Measurements from ENCODE around the gene MPLKIP.
A peak's percentile ranks its signal among the peaks of the same experiment; 100 is the strongest.
"Not testable (repeated sequence)": the region's sequence is repeated elsewhere in the genome, so short reads cannot be mapped to it uniquely, and the experiment has no call there.

MPLKIP gene

DNA sequence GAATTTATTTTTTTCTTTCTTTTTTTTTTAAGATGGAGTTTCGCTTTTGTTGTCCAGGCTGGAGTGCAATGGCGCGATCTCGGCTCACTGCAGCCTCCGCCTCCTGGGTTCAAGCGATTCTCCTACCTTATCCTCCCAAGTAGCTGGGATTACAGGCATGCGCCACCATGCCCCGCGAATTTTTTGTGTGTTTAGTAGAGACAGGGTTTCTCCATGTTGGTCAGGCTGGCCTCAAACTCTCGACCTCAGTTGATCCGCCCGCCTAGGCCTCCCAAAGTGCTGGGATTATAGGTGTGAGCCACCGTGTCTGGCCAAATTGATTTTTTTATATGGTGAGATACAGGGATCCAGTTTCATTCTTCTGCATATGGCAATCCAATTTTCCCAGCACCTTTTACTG lies 5.5 kb upstream of the MPLKIP start:
- not testable (repeated sequence) for H3K4me1 ChIP-seq (ENCODE audit: insufficient read depth, low read length); H3K36me3 ChIP-seq (ENCODE audit: insufficient read depth, low read length); H3K9ac ChIP-seq (ENCODE audit: low read depth, low read length); H4K20me1 ChIP-seq (ENCODE audit: insufficient read depth, low read length); H3K9me3 ChIP-seq (ENCODE audit: insufficient read depth, low read length, severe bottlenecking); H3K4me2 ChIP-seq (ENCODE audit: insufficient read depth, low read length); H2AFZ ChIP-seq (ENCODE audit: low read depth, low read length); H3K79me2 ChIP-seq (ENCODE audit: insufficient read depth, low read length); H3K4me3 ChIP-seq (ENCODE audit: low read depth in 1 of 2, low read length in 2 of 2); ATAC-seq (ENCODE audit: insufficient read depth, low read depth); H3K27ac ChIP-seq (ENCODE audit: low read length); DNase-seq; H3K27me3 ChIP-seq (ENCODE audit: insufficient read depth, low read length, poor library complexity)

DNA sequence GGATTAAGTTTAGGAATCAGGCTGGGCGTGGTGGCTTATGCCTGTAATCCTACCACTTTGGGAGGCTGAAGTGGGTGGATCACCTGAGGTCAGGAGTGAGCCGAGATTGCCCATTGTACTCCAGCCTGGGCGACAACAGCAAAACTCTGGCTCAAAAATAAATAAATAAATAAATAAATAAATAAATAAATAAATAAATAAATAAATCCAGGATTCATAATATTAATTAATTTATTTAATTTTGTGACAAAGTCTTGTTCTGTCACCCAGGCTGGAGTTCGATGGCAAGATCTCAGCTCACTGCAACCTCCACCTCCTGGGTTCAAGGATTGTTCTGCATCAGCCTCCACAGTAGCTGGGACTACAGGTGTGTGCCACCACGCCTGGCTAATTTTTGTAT lies 4.6 kb upstream of the MPLKIP start:
- Histone ChIP-seq H3K4me3 (ENCODE audit: low read depth in 1 of 2, low read length in 2 of 2) (no peak overlapping the region), H3K27ac (ENCODE audit: low read length) (no peak overlapping the region), H3K79me2 (ENCODE audit: insufficient read depth, low read length) (peaks cover 4% of the 10 kb centered on the region), H3K4me2 (ENCODE audit: insufficient read depth, low read length) (no peak overlapping the region), H3K36me3 (ENCODE audit: insufficient read depth, low read length) (no peaks in the 10 kb centered on the region; the same call in 1 of the 2 replicates), H4K20me1 (ENCODE audit: insufficient read depth, low read length) (no peaks in the 10 kb centered on the region), H3K4me1 (ENCODE audit: insufficient read depth, low read length) (peaks cover 9% of the 10 kb centered on the region), H3K9ac (ENCODE audit: low read depth, low read length) (no peak overlapping the region), H3K27me3 (ENCODE audit: insufficient read depth, low read length, poor library complexity) (no peaks in the 10 kb centered on the region), H3K9me3 (ENCODE audit: insufficient read depth, low read length, severe bottlenecking) (no peaks in the 10 kb centered on the region), H2AFZ (ENCODE audit: low read depth, low read length) (no peak overlapping the region)
- TF ChIP-seq, protein P1, sequence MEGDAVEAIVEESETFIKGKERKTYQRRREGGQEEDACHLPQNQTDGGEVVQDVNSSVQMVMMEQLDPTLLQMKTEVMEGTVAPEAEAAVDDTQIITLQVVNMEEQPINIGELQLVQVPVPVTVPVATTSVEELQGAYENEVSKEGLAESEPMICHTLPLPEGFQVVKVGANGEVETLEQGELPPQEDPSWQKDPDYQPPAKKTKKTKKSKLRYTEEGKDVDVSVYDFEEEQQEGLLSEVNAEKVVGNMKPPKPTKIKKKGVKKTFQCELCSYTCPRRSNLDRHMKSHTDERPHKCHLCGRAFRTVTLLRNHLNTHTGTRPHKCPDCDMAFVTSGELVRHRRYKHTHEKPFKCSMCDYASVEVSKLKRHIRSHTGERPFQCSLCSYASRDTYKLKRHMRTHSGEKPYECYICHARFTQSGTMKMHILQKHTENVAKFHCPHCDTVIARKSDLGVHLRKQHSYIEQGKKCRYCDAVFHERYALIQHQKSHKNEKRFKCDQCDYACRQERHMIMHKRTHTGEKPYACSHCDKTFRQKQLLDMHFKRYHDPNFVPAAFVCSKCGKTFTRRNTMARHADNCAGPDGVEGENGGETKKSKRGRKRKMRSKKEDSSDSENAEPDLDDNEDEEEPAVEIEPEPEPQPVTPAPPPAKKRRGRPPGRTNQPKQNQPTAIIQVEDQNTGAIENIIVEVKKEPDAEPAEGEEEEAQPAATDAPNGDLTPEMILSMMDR (IDR thresholded peaks at IDR 0.05; ENCODE audit: borderline replicate concordance, extremely low read depth, low read length, poor library complexity, severe bottlenecking) = no peak
- TF ChIP-seq EZH2 (IDR thresholded peaks at IDR 0.05; ENCODE audit: borderline replicate concordance, low read depth, low read length, severe bottlenecking) = no peak
- DNase-seq = no peak
- ATAC-seq (ENCODE audit: insufficient read depth, low read depth) = no peak

DNA sequence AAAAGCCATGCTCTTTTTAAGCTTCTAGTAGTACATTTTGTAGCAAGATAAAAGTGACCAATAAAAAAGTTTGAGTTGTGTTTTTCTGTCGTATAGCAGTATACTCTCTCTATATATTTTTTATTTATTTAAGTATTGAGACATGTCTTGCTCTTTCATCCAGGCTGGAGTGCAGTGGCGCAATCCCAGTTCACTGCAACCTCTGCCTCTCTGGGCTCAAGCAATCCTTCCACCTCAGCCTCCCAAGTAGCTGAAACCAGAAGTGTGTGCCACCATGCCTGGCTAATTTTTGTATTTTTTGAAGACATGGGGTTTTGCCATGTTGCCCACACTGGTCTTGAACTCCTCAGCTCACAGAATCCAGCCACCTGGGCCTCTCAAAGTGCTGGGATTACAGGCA lies 3.1 kb upstream of the MPLKIP start:
- no peak for DNase-seq
- Histone ChIP-seq H3K4me1 (ENCODE audit: insufficient read depth, low read length) (peaks cover 20% of the 10 kb centered on the region), H3K27me3 (ENCODE audit: insufficient read depth, low read length, poor library complexity) (no peaks in the 10 kb centered on the region), H2AFZ (ENCODE audit: low read depth, low read length) (no peak overlapping the region), H3K4me3 (ENCODE audit: low read depth in 1 of 2, low read length in 2 of 2) (no peak overlapping the region), H3K79me2 (ENCODE audit: insufficient read depth, low read length) (peaks cover 18% of the 10 kb centered on the region), H3K36me3 (ENCODE audit: insufficient read depth, low read length) (no peaks in the 10 kb centered on the region; the same call in 1 of the 2 replicates), H3K4me2 (ENCODE audit: insufficient read depth, low read length) (no peak overlapping the region), H3K27ac (ENCODE audit: low read length) (no peak overlapping the region), H3K9me3 (ENCODE audit: insufficient read depth, low read length, severe bottlenecking) (no peaks in the 10 kb centered on the region), H3K9ac (ENCODE audit: low read depth, low read length) (no peak overlapping the region), H4K20me1 (ENCODE audit: insufficient read depth, low read length) (peaks cover 9% of the 10 kb centered on the region; the same call in 1 of the 2 replicates)
- ATAC-seq (ENCODE audit: insufficient read depth, low read depth) = no peak
- TF ChIP-seq, protein P1 (IDR thresholded peaks at IDR 0.05; ENCODE audit: borderline replicate concordance, extremely low read depth, low read length, poor library complexity, severe bottlenecking) = no peak
- TF ChIP-seq EZH2 (IDR thresholded peaks at IDR 0.05; ENCODE audit: borderline replicate concordance, low read depth, low read length, severe bottlenecking) = no peak

DNA sequence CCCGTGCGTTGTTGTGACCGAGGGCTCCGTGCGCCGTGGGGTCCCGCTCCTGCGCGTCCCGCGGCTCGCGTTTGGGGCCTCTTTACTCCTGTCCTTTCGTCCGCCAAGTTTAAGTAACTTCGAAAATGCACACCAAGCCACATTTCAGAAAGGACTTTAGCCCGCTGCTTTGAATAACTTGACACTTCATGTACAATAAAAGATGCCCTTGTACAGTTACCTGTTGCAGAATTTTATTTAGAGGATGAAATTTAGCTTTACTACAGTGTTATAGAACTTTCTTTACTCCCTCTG lies 842 bp upstream of the MPLKIP start:
- ATAC-seq (ENCODE audit: insufficient read depth, low read depth) = no peak

More for the DNA sequence above, 842 bp upstream of the MPLKIP start:
- H2AFZ ChIP-seq (ENCODE audit: low read depth, low read length) = peak overlapping the region; percentile 100
- peaks cover 19% of the 10 kb centered on the region; the same call in 1 of the 2 replicates for H4K20me1 ChIP-seq (ENCODE audit: insufficient read depth, low read length)
- no peak for DNase-seq
- no peaks in the 10 kb centered on the region for H3K27me3 ChIP-seq (ENCODE audit: insufficient read depth, low read length, poor library complexity)
- peak overlapping the region; percentile 98; the same call in 1 of the 2 replicates for H3K27ac ChIP-seq (ENCODE audit: low read length)
- peaks cover 40% of the 10 kb centered on the region for H3K4me1 ChIP-seq (ENCODE audit: insufficient read depth, low read length)
- peak overlapping the region; percentile 85 for H3K9ac ChIP-seq (ENCODE audit: low read depth, low read length)
- H3K4me2 ChIP-seq (ENCODE audit: insufficient read depth, low read length) = peak overlapping the region; percentile 87
- H3K79me2 ChIP-seq (ENCODE audit: insufficient read depth, low read length) = peaks cover 41% of the 10 kb centered on the region
- H3K4me3 ChIP-seq (ENCODE audit: low read depth in 1 of 2, low read length in 2 of 2) = peak overlapping the region; percentile 93 to 98; a peak in 3 of 4 replicates
- TF ChIP-seq, protein P1 (IDR thresholded peaks at IDR 0.05; ENCODE audit: borderline replicate concordance, extremely low read depth, low read length, poor library complexity, severe bottlenecking) = no peak
- TF ChIP-seq EZH2 (IDR thresholded peaks at IDR 0.05; ENCODE audit: borderline replicate concordance, low read depth, low read length, severe bottlenecking) = no peak
- H3K9me3 ChIP-seq (ENCODE audit: insufficient read depth, low read length, severe bottlenecking) = no peaks in the 10 kb centered on the region
- peaks cover 10% of the 10 kb centered on the region for H3K36me3 ChIP-seq (ENCODE audit: insufficient read depth, low read length)

All from DND-41 (cell line).